GM21447 (cell line): ENCODE data around the gene NOL9.

Source experiments
- ATAC-seq: cut with Tn5 transposase; IDR thresholded peaks from one replicate; pipeline ENCODE4 v1.9.1; 2021; ENCODE audit not compliant: unreplicated experiment

NOL9 gene

DNA sequence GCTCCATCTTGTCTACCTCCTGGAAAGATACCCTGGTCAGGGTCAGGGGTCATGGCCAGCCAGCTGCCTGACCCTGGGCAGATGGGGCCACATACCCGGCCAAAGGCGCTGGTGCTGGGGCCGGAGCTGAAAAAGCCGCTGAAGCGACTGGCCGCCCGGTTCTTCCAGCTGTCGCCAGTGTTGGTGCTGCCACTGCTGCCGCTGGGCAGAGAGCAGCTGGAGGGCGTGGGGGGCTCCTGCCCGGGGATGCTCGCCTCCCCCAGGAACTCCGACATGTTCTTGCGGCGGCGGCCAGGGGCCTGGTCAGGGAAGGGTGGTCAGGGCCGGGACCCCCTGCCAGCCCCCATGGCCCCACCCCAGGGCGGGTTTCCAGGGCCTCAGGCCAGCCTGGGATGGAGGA, 81.2 kb downstream of the NOL9 start:
- ATAC-seq = no peak

DNA sequence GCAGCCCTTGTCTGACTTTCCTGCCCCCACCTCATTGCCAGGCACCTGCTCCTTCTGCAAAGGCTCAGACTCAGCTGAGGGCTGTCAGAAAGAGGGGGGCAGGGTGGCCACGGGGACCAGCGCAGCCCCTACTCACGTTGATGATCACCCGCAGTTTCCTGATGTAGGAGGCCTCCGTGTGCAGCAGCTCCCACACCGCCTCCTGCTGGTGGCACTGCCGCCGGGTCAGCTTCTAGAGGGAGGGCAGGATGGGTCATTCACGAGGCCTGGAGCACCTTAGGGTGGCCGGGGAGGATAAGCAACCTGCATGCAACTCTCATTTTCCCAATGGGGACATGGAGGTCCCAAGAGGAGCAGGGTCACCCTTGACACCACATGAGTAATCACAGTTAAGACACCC, 81.9 kb downstream of the NOL9 start:
- ATAC-seq = no peak

DNA sequence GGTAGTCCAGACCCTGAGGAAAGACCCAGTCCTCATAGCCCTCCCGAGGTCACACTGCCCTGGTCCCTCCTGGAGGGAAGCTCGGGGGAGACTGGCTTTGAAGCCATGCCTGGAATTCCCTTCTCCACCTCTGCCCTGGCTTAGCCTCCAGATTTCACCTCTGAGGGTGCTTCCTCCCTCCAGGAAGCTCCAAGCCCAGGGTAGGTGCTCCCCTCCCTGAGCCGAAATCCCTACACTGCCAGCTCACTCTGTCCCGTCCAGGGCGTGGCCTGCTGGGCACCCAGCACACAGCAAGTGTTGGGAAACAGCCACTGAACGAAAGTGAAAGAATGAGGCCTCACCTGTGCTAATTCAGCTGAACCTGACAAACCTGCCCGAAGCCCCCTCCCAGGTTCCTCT, 82.3 kb downstream of the NOL9 start:
- no peak for ATAC-seq
